Naive B cell (primary cell): ENCODE measurements around the gene AATK. TPM values are rescaled to one million over a fixed set of nuclear protein-coding genes. Genes with fewer than 3 reads are reported as not detected.
"Not testable (repeated sequence)": the region's sequence is repeated elsewhere in the genome, so short reads cannot be mapped to it uniquely, and the experiment has no call there.

ENCODE experiments used
- ATAC-seq, 2 donors: fragments of 150-1000 bp; cut with Tn5 transposase; 2 replicates each; pipeline ENCODE4 v1.10.0; 2021; ENCODE audit warnings: low read depth in 2 of 2, mild to moderate bottlenecking in 2 of 2, moderate library complexity in 2 of 2
- DNase-seq: peaks from one replicate; pipeline ENCODE4 v3.0.0; 2022
- H3K27ac Mint-ChIP-seq, 6 donors: one replicate each; pipeline ENCODE4 v1.8.0; 2020 to 2022; ENCODE audit warnings: mild to moderate bottlenecking in 6 of 6, mixed read lengths in 6 of 6, moderate library complexity in 5 of 6, inconsistent platforms in 2 of 6
- H3K27me3 Mint-ChIP-seq, 3 donors: one replicate each; pipeline ENCODE4 v1.8.0; 2021 to 2022; ENCODE audit warnings: mixed read lengths in 3 of 3, mild to moderate bottlenecking in 1 of 3
- H3K36me3 Mint-ChIP-seq, 2 donors: one replicate each; pipeline ENCODE4 v1.8.0; 2020 to 2022; ENCODE audit warnings: mixed read lengths in 2 of 2, inconsistent platforms in 1 of 2, mild to moderate bottlenecking in 1 of 2
- H3K4me1 Mint-ChIP-seq, 3 donors: one replicate each; pipeline ENCODE4 v1.8.0; 2020 to 2022; ENCODE audit warnings: mixed read lengths in 3 of 3, inconsistent platforms in 1 of 3, mild to moderate bottlenecking in 1 of 3, moderate library complexity in 1 of 3
- H3K4me3 Mint-ChIP-seq, 8 donors: one replicate each; pipeline ENCODE4 v1.8.0; 2020 to 2022; ENCODE audit warnings: mild to moderate bottlenecking in 8 of 8, mixed read lengths in 8 of 8, moderate library complexity in 8 of 8, inconsistent platforms in 2 of 8
- H3K9me3 Mint-ChIP-seq, 7 donors: one replicate each; pipeline ENCODE4 v1.8.0; 2020 to 2022; ENCODE audit warnings: mixed read lengths in 7 of 7, mild to moderate bottlenecking in 5 of 7, inconsistent platforms in 2 of 7, moderate library complexity in 1 of 7
- polyA plus RNA-seq, 6 donors: library from polyadenylated mRNA; unstranded; fragments of 300-500 nt; fragmentation: Illumina TruSeq; gene quantifications; one replicate each; pipeline ENCODE4 v1.2.3, GENCODE V29; 2021; ENCODE audit warnings: low read depth in 6 of 6

The AATK gene
- polyA plus RNA-seq, 6 donors from 2014 or later: not detected

DNA sequence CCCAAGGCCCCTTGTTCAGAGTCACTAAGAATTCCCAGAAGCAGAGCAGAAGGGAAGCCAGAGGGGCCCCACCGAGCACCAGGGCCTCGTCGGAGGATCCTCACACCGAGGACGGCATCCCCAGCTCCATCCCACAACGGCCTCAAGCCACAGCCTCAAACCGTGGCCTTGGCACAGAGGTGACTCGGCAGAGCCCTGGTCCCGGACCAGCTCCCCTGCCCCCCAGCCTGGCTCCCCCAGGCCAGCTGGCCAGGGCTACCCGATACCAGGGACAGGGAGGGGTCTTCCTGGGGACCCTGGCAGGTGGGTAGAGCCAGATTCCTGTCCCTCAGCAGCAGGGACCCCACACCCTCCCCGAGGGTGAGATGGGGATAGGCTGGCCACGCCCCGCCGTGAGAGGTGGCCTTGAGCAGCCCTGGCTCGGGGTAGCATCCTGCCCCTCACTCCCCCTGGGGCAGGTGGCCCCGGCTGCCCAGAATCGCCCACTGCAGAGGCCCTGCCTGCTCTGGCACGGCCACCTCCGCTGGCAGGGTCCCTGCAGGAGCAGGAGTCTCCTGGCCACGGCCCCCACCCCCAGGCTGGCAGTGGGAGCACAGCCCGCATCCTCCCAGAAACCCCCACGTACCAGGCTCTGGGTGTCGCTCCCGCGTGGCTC, 6.3 kb downstream of the AATK start:
- DNase-seq (no peak), ATAC-seq (no peak)
- Mint-ChIP-seq H3K27ac (no peak overlapping the region), H3K4me3 (no peak overlapping the region), H3K9me3 (no peaks in the 10 kb centered on the region), H3K36me3 (peaks cover 0 to 7% of the 10 kb centered on the region in 2 donors), H3K27me3 (peaks cover 9 to 50% (median 41%) of the 10 kb centered on the region in 3 donors), H3K4me1 (peaks cover 0 to 5% (median 4%) of the 10 kb centered on the region in 3 donors)

DNA sequence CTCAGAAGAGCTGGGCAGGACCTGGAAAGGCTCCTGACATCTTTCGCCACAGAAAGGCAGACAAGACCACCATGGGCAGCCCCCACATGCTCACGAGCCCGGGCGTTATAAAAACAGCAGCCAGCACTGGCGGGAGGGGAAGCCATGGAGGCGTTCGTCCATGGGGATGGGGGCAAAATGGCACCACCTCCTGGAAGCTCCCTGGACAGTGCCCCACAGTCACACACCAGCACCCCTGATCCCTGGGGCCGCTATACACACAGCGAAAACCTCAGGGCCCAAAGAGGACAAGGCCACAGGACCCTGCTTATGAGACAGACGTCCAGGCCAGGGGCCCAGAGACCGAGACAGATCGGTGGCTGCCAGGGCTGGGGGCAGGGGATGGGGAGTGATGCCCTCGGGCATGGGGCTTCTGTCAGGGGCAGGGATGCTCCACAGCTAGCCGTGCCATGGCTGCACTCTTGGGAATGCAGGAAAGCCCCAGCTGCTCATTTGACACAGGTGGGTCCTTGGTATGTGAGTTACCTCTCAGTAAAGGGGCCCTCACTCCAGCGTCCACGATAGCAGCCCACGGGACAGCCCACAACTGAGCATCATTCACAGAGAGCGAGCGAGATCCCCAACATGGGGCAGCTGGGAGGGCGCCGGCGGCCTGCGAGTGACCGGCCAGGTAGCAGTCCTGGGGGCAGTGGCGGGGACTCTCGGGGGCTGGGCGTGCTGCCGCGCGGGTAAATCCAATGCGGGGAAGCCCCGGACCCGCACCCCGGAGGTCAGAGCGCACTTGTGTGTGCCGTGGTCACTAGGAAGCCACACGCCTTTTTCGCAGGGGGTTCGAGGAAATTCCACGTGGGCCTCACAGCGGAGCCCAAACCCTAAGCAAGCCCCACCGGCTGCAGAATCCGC, 7.1 kb downstream of the AATK start:
- Mint-ChIP-seq H3K27me3 (peaks cover 4 to 42% (median 33%) of the 10 kb centered on the region in 3 donors), H3K27ac (no peak overlapping the region), H3K9me3 (no peaks in the 10 kb centered on the region), H3K4me3 (no peak overlapping the region), H3K36me3 (peaks cover 0 to 7% of the 10 kb centered on the region in 2 donors), H3K4me1 (peaks cover 0 to 5% (median 4%) of the 10 kb centered on the region in 3 donors)
- ATAC-seq (no peak), DNase-seq (no peak)

DNA sequence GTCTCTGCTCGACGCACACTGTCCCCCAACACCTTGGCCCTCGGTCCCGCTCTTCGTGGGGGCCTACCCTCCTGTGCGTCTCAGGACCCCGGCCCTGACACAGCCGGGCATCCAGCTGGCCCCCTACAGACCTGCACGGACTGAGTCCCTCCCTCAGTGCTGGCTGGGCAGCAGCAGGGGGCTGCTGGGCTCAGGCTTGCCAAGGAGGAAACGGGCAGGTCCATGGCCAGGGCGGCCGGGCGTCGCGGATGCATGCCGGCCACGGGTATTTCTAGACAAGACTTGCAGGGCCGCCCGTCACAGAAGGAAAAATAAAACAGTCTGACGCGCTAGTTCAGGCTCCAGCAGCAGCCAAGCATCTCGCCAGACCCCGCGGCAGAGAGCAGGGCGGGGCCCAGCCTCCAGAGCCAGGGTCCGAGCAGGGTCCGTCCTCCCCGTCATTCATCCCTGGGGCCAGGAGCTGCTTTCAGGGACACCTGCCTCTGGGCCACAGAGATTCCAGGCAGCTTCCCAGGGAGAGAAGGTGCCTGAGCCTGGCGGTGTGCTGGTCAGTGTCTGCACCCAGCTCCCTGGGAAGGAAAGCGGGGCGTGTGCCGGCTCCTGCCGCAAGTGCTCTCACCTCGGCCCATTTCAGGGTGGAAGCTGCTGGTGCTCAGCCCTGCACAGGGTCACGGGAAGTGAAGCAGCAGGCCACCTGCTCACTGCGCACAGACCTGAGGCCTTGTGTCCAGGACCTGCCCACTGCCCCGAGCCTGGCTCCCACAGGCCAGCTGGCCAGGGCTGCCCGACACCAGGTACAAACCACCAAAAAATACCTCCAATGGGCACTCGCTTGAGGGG, 8.0 kb downstream of the AATK start:
- DNase-seq (no peak), ATAC-seq (no peak)
- H3K4me1 Mint-ChIP-seq: peaks cover 0 to 5% (median 4%) of the 10 kb centered on the region in 3 donors
- peaks cover 0 to 7% of the 10 kb centered on the region in 2 donors for H3K36me3 Mint-ChIP-seq
- no peaks in the 10 kb centered on the region for H3K9me3 Mint-ChIP-seq
- no peak overlapping the region for H3K4me3 Mint-ChIP-seq
- peaks cover 10 to 39% (median 26%) of the 10 kb centered on the region in 3 donors for H3K27me3 Mint-ChIP-seq
- no peak overlapping the region for H3K27ac Mint-ChIP-seq

DNA sequence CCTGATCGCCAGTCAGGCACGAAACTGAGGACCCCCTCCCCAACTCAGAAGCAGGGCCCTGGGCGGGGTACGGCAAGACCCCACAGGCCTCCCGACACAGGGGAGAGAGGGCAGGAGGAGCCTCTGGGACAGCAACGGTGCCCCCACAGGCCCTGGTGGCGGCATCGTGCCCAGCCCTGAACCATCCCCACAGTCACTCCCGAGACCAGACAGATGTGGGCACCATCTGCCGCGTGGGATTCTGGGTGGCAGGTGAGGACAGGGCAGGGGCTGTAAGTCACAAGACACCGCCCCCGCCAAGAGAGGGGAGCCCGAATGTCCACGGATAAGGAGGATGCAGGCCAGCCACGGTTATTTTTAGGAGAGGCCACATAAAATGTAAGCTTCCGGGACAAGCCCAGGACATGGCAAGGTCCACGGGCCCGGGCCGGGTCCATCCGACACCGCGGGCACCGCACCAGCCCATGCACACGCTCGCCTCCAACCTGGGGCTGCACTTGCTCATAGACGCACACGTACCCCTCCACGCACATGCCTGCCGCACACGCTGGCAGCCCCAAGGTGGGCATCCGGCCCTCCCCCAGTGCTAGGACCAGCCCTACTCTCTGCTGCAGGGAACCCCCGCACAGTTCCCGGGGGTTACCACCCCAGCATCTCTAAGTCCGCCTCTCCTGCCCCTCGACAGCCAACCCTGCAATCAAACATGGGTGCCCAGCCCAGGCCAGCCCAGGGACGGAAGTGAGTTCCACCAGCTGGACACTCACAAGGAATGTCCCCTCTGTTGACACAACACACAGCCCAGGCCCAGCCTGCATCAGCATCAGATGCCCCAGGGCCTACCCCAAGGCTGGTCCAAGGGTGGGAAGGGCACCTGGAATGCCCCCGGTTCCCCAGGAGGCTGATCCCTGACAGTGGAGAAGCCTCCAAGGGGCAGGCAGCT, 8.9 kb downstream of the AATK start:
- DNase-seq (no peak), ATAC-seq (no peak)
- Mint-ChIP-seq H3K36me3 (peaks cover 0 to 7% of the 10 kb centered on the region in 2 donors), H3K4me3 (peak overlapping the region in 1 of 8 donors; percentile 44), H3K4me1 (peaks cover 0 to 5% (median 4%) of the 10 kb centered on the region in 3 donors), H3K9me3 (no peaks in the 10 kb centered on the region), H3K27me3 (peaks cover 10 to 33% (median 20%) of the 10 kb centered on the region in 3 donors), H3K27ac (no peak overlapping the region)

DNA sequence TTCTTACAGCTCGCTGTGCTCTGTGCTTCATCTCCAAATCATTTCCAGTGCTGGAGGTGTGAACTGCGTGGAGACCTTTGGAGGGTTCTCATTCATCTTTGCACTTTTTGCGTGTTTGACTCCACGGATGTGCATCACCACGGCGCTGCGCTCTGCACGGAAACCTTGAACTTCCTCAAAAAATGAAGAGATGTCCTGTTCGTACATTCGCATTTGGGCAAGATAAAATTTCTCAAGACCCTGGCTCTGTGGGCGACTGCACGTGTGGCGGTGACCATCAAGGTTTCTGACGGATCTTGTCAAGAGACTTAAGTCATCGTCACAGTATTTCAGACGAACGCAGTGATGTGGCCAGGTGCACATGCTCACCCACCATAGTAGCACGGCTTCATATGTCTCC, 11.1 kb downstream of the AATK start:
- DNase-seq: no peak
- no peak for ATAC-seq
- Mint-ChIP-seq H3K27ac (no peak overlapping the region), H3K36me3 (no peaks in the 10 kb centered on the region), H3K4me3 (no peak overlapping the region), H3K27me3 (peaks cover 5 to 29% (median 25%) of the 10 kb centered on the region in 3 donors), H3K4me1 (no peaks in the 10 kb centered on the region), H3K9me3 (peaks cover 0 to 1% (median 0%) of the 10 kb centered on the region in 7 donors)

DNA sequence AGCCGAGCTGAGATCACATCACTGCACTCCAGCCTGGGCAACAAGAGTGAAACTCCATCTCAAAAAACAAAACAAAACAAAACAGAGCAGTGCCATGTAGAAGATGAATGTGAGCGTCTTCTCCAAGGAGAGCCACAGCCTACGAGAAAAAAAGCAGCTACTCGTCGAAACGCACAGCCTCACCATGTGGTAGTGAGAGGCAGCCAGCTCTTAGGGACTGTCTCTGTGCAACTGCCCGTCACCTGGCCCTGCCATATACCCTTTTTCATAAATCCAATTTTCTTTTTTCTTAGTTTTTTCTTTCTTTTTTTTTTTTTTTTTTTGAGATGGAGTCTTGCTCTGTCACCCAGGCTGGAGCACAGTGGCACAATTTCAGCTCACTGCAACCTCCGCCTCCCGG, 12.0 kb downstream of the AATK start:
- not testable (repeated sequence) for DNase-seq, H3K36me3 Mint-ChIP-seq, H3K4me3 Mint-ChIP-seq, H3K9me3 Mint-ChIP-seq, ATAC-seq, H3K4me1 Mint-ChIP-seq
- Mint-ChIP-seq H3K27ac (peak overlapping the region in 2 of 6 donors; percentile 75 to 78), H3K27me3 (peaks cover 5 to 34% (median 29%) of the 10 kb centered on the region in 3 donors)

DNA sequence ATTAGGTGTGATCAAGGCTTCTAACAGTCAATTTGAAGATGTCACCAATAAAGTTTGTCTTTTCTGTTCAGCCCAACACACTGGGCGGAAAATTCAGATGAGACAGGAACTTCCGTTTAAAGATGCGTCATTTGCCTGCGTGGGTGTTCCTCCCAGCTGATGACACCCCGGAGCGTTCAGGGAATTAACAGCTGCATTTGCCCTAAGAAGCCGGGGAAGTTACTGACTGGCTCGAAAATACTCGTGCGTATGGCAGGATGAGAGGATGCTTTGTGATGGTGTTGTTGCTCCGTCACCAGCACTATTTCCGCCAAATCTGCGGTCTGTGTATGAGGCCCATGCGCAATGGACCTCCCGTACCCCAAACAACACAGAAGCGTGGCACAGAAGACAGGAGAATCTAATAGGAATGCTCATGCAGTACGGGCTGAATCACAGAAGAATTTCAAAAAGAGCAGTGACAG, 12.6 kb downstream of the AATK start:
- H3K9me3 Mint-ChIP-seq: peaks cover 0 to 1% (median 0%) of the 10 kb centered on the region in 7 donors
- H3K4me1 Mint-ChIP-seq: peaks cover 0 to 3% (median 0%) of the 10 kb centered on the region in 3 donors
- no peaks in the 10 kb centered on the region for H3K36me3 Mint-ChIP-seq
- no peak overlapping the region for H3K4me3 Mint-ChIP-seq
- peaks cover 5 to 34% (median 26%) of the 10 kb centered on the region in 3 donors for H3K27me3 Mint-ChIP-seq
- ATAC-seq: peak in 1 of 2 donors; percentile 75
- H3K27ac Mint-ChIP-seq: peak overlapping the region in 1 of 6 donors; percentile 75
- DNase-seq: no peak

DNA sequence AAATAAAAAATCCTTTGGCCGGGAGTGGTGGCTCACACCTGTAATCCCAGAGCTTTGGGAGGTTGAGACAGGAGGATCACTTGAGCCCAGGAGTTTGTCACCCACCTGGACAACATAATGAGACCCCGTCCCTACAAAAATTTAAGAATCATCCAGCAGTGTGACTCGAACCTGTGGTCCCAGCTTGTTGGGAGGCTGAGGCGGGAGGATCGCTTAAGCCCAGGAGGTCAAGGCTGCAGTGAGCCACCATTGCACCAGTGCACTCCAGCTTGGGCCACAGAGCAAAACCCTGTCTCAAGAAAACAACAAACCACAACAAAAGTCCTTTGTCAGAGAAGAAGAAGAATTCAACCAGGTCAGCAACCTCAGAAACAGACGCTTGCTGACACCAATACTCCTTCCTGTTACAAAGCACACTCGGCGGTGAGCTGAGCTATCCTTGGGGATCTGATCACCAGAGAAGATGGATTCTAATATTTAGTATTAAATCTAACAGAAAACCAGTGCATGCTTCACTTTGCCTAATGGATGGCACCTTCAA, 13.7 kb downstream of the AATK start:
- DNase-seq (no peak), ATAC-seq (no peak)
- Mint-ChIP-seq H3K4me3 (no peak overlapping the region), H3K9me3 (peaks cover 0 to 1% (median 0%) of the 10 kb centered on the region in 7 donors), H3K27ac (no peak overlapping the region), H3K27me3 (peaks cover 5 to 36% (median 26%) of the 10 kb centered on the region in 3 donors), H3K36me3 (no peaks in the 10 kb centered on the region), H3K4me1 (peaks cover 0 to 3% (median 0%) of the 10 kb centered on the region in 3 donors)

DNA sequence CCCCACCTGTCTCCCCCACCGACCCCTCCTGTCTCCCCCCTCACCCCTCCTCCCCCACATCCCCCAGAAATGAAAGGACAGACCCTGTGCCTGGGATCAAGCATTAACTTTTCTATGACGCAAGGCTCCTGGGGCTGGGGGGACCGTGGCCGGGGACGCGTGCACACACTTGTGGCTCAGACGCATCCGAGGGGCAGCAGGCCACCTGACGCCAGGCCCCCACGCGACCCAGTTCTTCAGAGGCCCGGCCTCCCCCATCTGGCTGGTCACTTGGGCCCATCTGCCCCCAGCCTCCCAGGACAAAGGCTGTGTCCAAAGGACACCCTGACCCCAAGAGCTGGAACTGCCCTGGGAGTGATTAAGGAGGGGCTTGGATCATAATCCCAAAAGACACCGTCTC, 14.7 kb downstream of the AATK start:
- Mint-ChIP-seq H3K4me3 (no peak overlapping the region), H3K27ac (no peak overlapping the region), H3K4me1 (peaks cover 0 to 3% (median 0%) of the 10 kb centered on the region in 3 donors), H3K9me3 (peaks cover 0 to 1% (median 0%) of the 10 kb centered on the region in 7 donors), H3K36me3 (no peaks in the 10 kb centered on the region), H3K27me3 (peaks cover 10 to 36% (median 26%) of the 10 kb centered on the region in 3 donors)
- no peak for DNase-seq
- no peak for ATAC-seq

DNA sequence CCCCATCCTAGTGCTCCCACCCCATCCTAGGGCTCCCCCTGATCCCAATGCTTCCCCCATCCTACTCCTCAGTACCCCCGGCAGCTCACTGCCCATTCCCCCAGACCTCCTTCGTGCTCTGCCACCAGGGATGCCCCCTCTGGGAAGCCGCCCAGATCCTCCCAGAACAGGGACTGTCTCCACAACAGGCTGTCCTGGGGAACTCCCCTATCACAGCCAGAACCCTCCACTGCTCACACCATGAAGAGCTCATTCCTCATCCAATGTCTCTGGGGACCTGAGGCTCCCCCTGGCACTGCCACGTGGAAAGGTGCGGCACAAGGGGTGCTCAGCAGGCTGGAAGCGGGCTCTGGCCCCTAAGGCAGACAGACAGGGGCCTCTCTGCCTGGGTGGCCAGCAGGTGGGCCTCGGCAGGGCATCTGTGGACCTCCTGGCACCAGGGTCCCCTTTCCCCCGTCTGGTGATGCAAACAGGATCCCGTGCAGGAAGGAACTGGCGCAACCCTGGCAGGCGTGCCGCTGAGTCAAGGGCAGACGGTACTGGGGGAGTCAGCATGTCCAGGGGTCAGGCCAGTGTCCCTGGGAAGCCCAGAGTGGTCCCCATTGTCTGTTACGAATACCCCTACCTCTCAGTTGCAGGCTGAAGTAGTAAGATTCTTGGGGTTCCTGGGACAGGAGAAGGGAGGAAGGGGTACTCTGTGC, 15.5 kb downstream of the AATK start:
- H3K36me3 Mint-ChIP-seq: no peaks in the 10 kb centered on the region
- H3K4me1 Mint-ChIP-seq: peaks cover 0 to 3% (median 0%) of the 10 kb centered on the region in 3 donors
- H3K27ac Mint-ChIP-seq: peak overlapping the region in 2 of 6 donors; percentile 26 to 78
- DNase-seq (no peak), ATAC-seq (no peak)
- H3K9me3 Mint-ChIP-seq: peaks cover 0 to 1% (median 0%) of the 10 kb centered on the region in 7 donors
- H3K27me3 Mint-ChIP-seq: peaks cover 10 to 36% (median 26%) of the 10 kb centered on the region in 3 donors
- H3K4me3 Mint-ChIP-seq: no peak overlapping the region

DNA sequence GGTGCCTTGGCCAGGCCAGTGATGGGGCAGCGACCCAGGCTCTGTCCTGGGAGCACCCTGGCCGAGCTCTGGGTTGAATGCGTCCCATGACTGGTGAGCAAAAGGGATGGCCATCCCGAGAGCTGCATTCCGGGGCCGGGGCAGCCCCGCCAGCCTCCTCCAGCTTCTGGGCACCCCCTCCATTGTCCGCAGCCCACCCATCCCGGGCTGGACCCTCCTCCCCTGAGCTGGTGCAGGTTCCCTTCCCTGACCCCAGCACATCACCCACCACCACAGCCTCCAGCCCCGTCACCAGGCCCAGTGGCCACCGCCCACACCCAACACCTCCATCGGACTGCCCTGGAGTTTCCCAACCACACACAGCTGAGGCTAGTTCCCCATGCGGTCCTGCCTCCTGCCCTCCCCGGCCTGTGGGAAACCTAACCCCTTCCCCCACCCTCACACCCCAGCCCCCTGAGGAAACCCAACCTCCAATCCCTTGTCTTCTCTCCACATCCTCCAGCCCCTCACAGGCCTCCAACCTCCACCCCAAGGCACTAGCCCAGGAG, 17.0 kb downstream of the AATK start:
- H3K27ac Mint-ChIP-seq: no peak overlapping the region
- H3K36me3 Mint-ChIP-seq: no peaks in the 10 kb centered on the region
- H3K4me1 Mint-ChIP-seq: peaks cover 0 to 3% (median 0%) of the 10 kb centered on the region in 3 donors
- peaks cover 10 to 37% (median 26%) of the 10 kb centered on the region in 3 donors for H3K27me3 Mint-ChIP-seq
- DNase-seq (no peak), ATAC-seq (no peak)
- H3K4me3 Mint-ChIP-seq: no peak overlapping the region
- H3K9me3 Mint-ChIP-seq: peaks cover 0 to 1% (median 0%) of the 10 kb centered on the region in 7 donors
